GM21723 (cell line): Measurements from ENCODE around the gene RAD51B.
A peak's percentile ranks its signal among the peaks of the same experiment; 100 is the strongest.

Experiments
- ATAC-seq: cut with Tn5 transposase; IDR thresholded peaks from one replicate; pipeline ENCODE4 v1.9.1; 2021; ENCODE audit warnings: mild to moderate bottlenecking, moderate library complexity; ENCODE audit not compliant: unreplicated experiment

Gene RAD51B

GRCh38 chr14:68718023-68718990 is 898.7 kb downstream of the RAD51B start:
- no peak for ATAC-seq

GRCh38 chr14:68719634-68720384 is 900.2 kb downstream of the RAD51B start:
- ATAC-seq = no peak

- ATAC-seq = no peak
Observed at GRCh38 chr14:68722186-68722585, 902.6 kb downstream of the RAD51B start.

- ATAC-seq = no peak
Observed at GRCh38 chr14:68722968-68723566, 903.5 kb downstream of the RAD51B start.

- no peak for ATAC-seq
Observed at GRCh38 chr14:68723808-68724268, 904.3 kb downstream of the RAD51B start.

GRCh38 chr14:68724914-68725313 is 905.3 kb downstream of the RAD51B start:
- ATAC-seq = no peak

GRCh38 chr14:68726093-68726695 is 906.6 kb downstream of the RAD51B start:
- no peak for ATAC-seq

GRCh38 chr14:68727315-68728047 is 907.9 kb downstream of the RAD51B start:
- no peak for ATAC-seq

GRCh38 chr14:68728342-68729106 is 908.9 kb downstream of the RAD51B start:
- ATAC-seq = no peak

- ATAC-seq = no peak
Observed at GRCh38 chr14:68729556-68729955, 910.0 kb downstream of the RAD51B start.

- no peak for ATAC-seq
Observed at GRCh38 chr14:68730348-68730747, 910.8 kb downstream of the RAD51B start.

- no peak for ATAC-seq
Observed at GRCh38 chr14:68730811-68731425, 911.3 kb downstream of the RAD51B start.

- no peak for ATAC-seq
Observed at GRCh38 chr14:68733086-68733914, 913.7 kb downstream of the RAD51B start.

- peak; percentile 47 for ATAC-seq
Observed at GRCh38 chr14:68734231-68734732, 914.7 kb downstream of the RAD51B start.

- ATAC-seq = no peak
Observed at GRCh38 chr14:68735856-68736255, 916.3 kb downstream of the RAD51B start.

GRCh38 chr14:68736471-68736871 is 916.9 kb downstream of the RAD51B start:
- ATAC-seq = no peak

- no peak for ATAC-seq
Observed at GRCh38 chr14:68737086-68737485, 917.5 kb downstream of the RAD51B start.

GRCh38 chr14:68738559-68738958 is 919.0 kb downstream of the RAD51B start:
- no peak for ATAC-seq
